CD4-positive, alpha-beta T cell treated with Interleukin-6 at 100 ng/mL for 8 hours (primary cell): Measurements from ENCODE around the gene PROX1.

Experiments
- DNase-seq: peaks from one replicate; pipeline ENCODE4 v3.0.0-alpha.2; 2020; ENCODE audit warnings: mixed read lengths, low spot score

The PROX1 gene

GRCh38 chr1:214021321-214021720 lies 33.5 kb downstream of the PROX1 start:
- DNase-seq = no peak

GRCh38 chr1:214022229-214022791 lies 34.5 kb downstream of the PROX1 start:
- no peak for DNase-seq

GRCh38 chr1:214022810-214023425 lies 35.1 kb downstream of the PROX1 start:
- no peak for DNase-seq

GRCh38 chr1:214026985-214027384 lies 39.2 kb downstream of the PROX1 start:
- no peak for DNase-seq

- no peak for DNase-seq
Observed at GRCh38 chr1:214027498-214027897, 39.7 kb downstream of the PROX1 start.

- no peak for DNase-seq
Observed at GRCh38 chr1:214028095-214028494, 40.3 kb downstream of the PROX1 start.

GRCh38 chr1:214028649-214029406 lies 41.1 kb downstream of the PROX1 start:
- DNase-seq = no peak

GRCh38 chr1:214029796-214030195 lies 42.0 kb downstream of the PROX1 start:
- DNase-seq = no peak

GRCh38 chr1:214031267-214031650 lies 43.5 kb downstream of the PROX1 start:
- no peak for DNase-seq

- no peak for DNase-seq
Observed at GRCh38 chr1:214037468-214037867, 49.7 kb downstream of the PROX1 start.

GRCh38 chr1:214039394-214040018 lies 51.7 kb downstream of the PROX1 start:
- DNase-seq = no peak

- DNase-seq = no peak
Observed at GRCh38 chr1:214043167-214043566, 55.4 kb downstream of the PROX1 start.

GRCh38 chr1:214044438-214045214 lies 56.9 kb downstream of the PROX1 start:
- no peak for DNase-seq

GRCh38 chr1:214050513-214051401 lies 63.0 kb downstream of the PROX1 start:
- DNase-seq = no peak

GRCh38 chr1:214051786-214052185 lies 64.0 kb downstream of the PROX1 start:
- no peak for DNase-seq

GRCh38 chr1:214058076-214058475 lies 70.3 kb downstream of the PROX1 start:
- no peak for DNase-seq

GRCh38 chr1:214066190-214066589 lies 78.4 kb downstream of the PROX1 start:
- no peak for DNase-seq

- no peak for DNase-seq
Observed at GRCh38 chr1:214066936-214067335, 79.2 kb downstream of the PROX1 start.

- no peak for DNase-seq
Observed at GRCh38 chr1:214067397-214067796, 79.6 kb downstream of the PROX1 start.

GRCh38 chr1:214067853-214068703 lies 80.3 kb downstream of the PROX1 start:
- DNase-seq = no peak
